Stimulated activated memory B cell treated with anti-CD40 and anti-IgM and Interleukin-4, amounts not matched to agents 10 μg/mL and 1 μg/mL and 100 μg/mL, for 72 hours (primary cell): ENCODE data around the gene EIF2B2.

Experiments
- ATAC-seq: fragments of 150-1000 bp; cut with Tn5 transposase; 2 replicates; pipeline ENCODE4 v1.10.0; 2021
- H3K27ac Mint-ChIP-seq: one replicate; pipeline ENCODE4 v1.8.0; 2022; ENCODE audit warnings: mild to moderate bottlenecking, mixed read lengths
- H3K27me3 Mint-ChIP-seq: one replicate; pipeline ENCODE4 v1.8.0; 2022; ENCODE audit warnings: mixed read lengths
- H3K36me3 Mint-ChIP-seq: one replicate; pipeline ENCODE4 v1.8.0; 2022; ENCODE audit warnings: mixed read lengths
- H3K4me1 Mint-ChIP-seq: one replicate; pipeline ENCODE4 v1.8.0; 2022; ENCODE audit warnings: mixed read lengths
- H3K4me3 Mint-ChIP-seq: one replicate; pipeline ENCODE4 v1.8.0; 2022; ENCODE audit warnings: mild to moderate bottlenecking, moderate library complexity, mixed read lengths
- H3K9me3 Mint-ChIP-seq: one replicate; pipeline ENCODE4 v1.8.0; 2022; ENCODE audit warnings: mixed read lengths

The EIF2B2 gene

GRCh38 chr14:75002392-75003249 lies at the start of gene EIF2B2:
Gene EIF2B2 (plus strand): TSS chr14:75002921. CDS start chr14:75002991, 70 bp downstream.
- Mint-ChIP-seq H3K27ac (peak within 1 kb of the TSS; percentile 90), H3K4me1 (peaks cover 36% of the 10 kb centered on the region), H3K9me3 (no peaks in the 10 kb centered on the region), H3K27me3 (no peaks in the 10 kb centered on the region), H3K4me3 (peak within 1 kb of the TSS; percentile 95), H3K36me3 (peaks cover 29% of the 10 kb centered on the region)
- peak; percentile 99 for ATAC-seq

GRCh38 chr14:74953686-74954085 lies 49.0 kb upstream of the EIF2B2 start:
- no peaks in the 10 kb centered on the region for H3K9me3 Mint-ChIP-seq
- no peaks in the 10 kb centered on the region for H3K4me1 Mint-ChIP-seq
- H3K27me3 Mint-ChIP-seq = peaks cover 23% of the 10 kb centered on the region
- no peak overlapping the region for H3K4me3 Mint-ChIP-seq
- no peak overlapping the region for H3K27ac Mint-ChIP-seq
- H3K36me3 Mint-ChIP-seq = no peaks in the 10 kb centered on the region
- no peak for ATAC-seq

DNA sequence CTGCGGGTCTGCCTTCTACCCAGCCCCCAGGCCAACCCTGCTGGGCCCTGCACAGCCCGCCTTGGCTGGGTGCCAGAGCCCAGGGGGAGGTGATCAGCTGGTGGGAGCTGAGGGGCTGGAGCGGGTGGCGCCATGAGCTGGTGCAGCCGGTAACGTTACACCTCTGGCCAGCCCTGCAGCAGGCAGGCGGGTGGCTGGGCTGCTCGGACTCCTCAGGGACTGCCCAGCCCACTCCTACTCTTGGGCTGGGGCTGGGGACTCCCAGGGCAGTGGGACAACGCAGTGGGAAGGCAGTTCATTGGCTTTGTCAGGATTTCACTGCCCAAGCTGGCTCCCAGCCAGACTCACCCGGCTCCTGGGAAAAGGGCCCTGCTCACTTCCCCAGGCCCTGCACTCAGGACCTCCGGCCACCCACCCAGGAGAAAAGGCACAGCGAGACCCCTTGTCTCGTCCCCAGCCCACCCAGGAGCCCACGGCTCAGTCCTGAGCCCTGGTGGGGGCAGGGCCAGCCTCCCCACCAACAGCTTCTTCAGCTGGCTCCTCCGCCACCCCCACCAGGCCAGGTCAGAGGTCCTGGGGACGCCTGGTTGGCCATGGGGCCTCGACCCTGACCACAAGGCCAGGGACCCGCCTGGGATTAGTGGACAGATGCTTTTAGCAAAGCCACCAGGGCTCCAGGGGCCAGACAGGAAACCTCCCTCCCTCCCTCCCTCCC lies 48.3 kb upstream of the EIF2B2 start:
- no peak for ATAC-seq
- H3K27ac Mint-ChIP-seq = no peak overlapping the region

DNA sequence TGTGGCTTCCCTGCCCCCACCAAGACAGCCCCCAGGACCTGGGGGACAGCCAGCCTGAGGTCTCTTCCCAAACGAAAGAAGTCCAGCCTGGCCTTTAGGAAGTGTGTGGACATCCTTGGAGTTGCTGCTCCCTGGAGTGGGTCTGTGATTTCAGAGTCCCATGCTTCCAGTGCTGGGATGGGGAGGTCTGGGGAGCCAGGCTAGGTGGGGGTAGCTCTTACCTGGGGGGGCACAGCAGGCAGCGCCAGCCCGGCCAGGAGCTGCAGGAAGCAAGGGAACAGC lies 47.8 kb upstream of the EIF2B2 start:
- peak overlapping the region; percentile 50 for H3K4me3 Mint-ChIP-seq
- peaks cover 23% of the 10 kb centered on the region for H3K27me3 Mint-ChIP-seq
- H3K4me1 Mint-ChIP-seq = no peaks in the 10 kb centered on the region
- ATAC-seq = no peak
- no peaks in the 10 kb centered on the region for H3K9me3 Mint-ChIP-seq
- H3K36me3 Mint-ChIP-seq = no peaks in the 10 kb centered on the region
- H3K27ac Mint-ChIP-seq = no peak overlapping the region

More for the DNA sequence above, 48.3 kb upstream of the EIF2B2 start:
- H3K9me3 Mint-ChIP-seq = no peaks in the 10 kb centered on the region
- H3K4me3 Mint-ChIP-seq = no peak overlapping the region
- H3K36me3 Mint-ChIP-seq = no peaks in the 10 kb centered on the region
- no peaks in the 10 kb centered on the region for H3K4me1 Mint-ChIP-seq
- peaks cover 23% of the 10 kb centered on the region for H3K27me3 Mint-ChIP-seq

DNA sequence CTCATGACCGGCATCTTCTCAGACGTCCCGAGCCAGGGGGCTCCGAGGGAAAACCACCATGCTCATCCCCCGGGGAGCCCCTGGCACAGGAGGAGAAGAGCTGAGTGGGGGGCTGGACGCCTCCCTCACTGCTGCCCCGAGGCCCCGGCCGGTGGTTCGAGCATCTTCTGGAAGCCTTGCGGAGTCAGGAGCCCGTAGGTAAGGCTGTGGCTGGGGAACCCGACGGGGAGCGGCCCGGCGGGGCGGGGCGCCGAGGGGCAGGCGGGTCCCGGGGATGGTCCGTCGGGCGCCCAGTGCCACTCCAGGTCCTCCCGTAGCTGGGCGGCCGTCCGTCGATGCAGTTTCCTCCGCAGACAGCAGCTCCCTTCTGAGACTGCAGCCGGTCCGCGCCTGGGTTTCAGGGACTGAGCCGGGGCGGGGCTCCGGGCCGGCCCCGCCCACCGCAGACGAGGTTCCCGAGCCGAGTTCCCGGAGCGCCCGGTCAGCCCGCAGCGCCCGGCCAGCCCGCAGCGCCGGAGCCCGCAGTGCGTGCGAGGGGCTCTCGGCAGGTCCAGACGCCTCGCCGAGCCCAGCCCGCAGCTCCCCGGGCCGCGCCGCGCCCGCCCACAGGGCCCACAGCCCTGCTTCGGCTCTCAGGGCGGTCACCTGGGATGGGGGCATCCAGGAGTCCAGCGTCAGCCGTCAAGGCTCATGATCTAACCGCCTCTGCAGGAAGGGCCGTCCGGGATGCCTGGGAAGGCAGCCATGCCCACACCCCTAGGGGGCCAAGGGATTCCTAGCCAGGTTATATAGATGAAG lies 47.3 kb upstream of the EIF2B2 start, which contains the start of gene PGF:
Gene PGF, minus strand, starts transcription at position 369 of the 798 bp plus-strand sequence. Its CDS starts 355 bp downstream, at position 14.
- H3K4me1 Mint-ChIP-seq = no peaks in the 10 kb centered on the region
- peak; percentile 64 for ATAC-seq
- peaks cover 23% of the 10 kb centered on the region for H3K27me3 Mint-ChIP-seq
- H3K36me3 Mint-ChIP-seq = no peaks in the 10 kb centered on the region
- H3K9me3 Mint-ChIP-seq = no peaks in the 10 kb centered on the region
- no peak within 1 kb of the TSS for H3K27ac Mint-ChIP-seq
- peak within 1 kb of the TSS; percentile 50 for H3K4me3 Mint-ChIP-seq

DNA sequence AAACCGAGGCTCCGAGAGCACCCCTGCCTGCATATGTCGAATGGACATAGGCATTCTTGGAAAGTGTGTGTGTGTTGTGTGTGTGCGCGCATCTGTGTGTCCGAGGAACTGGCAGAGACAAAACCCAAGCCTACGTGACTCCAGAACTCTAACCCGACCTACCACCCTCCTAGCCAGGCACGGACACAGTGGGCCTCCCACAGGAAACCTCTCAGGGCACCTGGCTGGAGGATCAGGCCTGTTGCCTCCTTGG lies 46.8 kb upstream of the EIF2B2 start:
- Mint-ChIP-seq H3K36me3 (no peaks in the 10 kb centered on the region), H3K4me3 (peak overlapping the region; percentile 15), H3K9me3 (no peaks in the 10 kb centered on the region), H3K27me3 (peaks cover 23% of the 10 kb centered on the region), H3K27ac (no peak overlapping the region), H3K4me1 (no peaks in the 10 kb centered on the region)
- no peak for ATAC-seq

DNA sequence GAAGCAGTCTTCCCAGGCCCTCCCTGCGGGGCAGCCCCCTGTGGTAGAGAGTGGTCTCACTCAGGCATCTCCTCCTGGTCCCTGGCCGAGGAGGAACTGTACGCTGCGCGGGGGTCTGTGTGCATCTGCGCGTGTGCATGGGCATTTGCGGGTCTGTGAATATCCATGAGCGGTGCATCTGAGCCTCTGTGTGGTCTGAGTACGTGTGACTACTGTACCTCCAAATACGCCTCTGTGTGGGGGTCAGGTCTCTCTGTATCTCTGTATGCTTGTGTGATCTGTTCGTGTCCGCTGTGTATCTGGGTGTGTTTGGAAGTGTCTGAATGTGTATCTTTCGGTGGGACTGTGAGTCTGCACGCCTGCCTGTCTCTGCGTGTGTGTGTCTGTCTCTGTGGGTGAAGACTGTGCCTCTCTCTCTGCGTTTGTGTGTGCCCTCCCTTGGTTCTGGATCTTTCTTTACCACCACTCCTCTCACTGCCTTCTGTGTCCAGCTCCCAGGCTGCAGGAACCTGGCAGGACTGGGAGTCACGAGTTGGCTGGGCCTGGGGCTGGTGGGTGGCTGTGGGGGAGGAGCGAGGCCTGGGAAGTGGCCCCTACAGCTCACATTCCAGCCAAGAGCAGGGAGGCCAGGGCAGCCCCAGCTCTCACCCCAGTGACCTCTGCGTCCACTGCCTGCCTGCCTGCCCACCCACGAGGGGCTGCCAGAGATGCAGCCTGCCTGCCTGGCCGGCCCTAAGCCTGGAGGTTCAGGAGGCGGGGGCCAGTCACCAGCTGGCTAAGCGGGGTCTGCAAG lies 46.2 kb upstream of the EIF2B2 start:
- Mint-ChIP-seq H3K4me3 (peak overlapping the region; percentile 38), H3K36me3 (no peaks in the 10 kb centered on the region), H3K27me3 (peaks cover 23% of the 10 kb centered on the region), H3K4me1 (no peaks in the 10 kb centered on the region), H3K9me3 (no peaks in the 10 kb centered on the region), H3K27ac (no peak overlapping the region)
- no peak for ATAC-seq

- Mint-ChIP-seq H3K27me3 (peaks cover 6% of the 10 kb centered on the region), H3K27ac (no peak overlapping the region)
Observed at GRCh38 chr14:74959596-74960180, 43.0 kb upstream of the EIF2B2 start.

DNA sequence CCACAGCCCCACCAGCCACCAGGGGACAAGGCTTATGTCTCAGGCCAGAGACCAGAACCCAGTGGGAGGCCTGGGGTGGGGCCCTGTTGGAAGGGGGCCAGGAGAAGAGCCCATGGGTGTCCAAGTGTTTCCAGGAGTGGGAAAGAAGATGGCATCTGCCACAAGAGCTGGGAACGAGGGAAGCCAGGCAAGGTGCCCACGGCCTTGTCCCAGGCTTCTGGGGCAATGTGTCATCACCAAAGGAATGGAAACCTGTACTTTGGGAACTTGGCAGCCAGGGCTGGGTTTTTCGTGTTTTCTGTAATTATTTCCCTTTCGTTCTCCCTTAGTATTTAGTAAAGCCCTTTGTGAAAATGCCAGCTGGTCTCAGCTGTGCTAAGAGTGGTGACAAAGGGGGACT lies 42.0 kb upstream of the EIF2B2 start:
- Mint-ChIP-seq H3K27ac (no peak overlapping the region), H3K36me3 (no peaks in the 10 kb centered on the region), H3K27me3 (peaks cover 6% of the 10 kb centered on the region), H3K9me3 (no peaks in the 10 kb centered on the region), H3K4me1 (peaks cover 24% of the 10 kb centered on the region), H3K4me3 (no peak overlapping the region)
- no peak for ATAC-seq

More at GRCh38 chr14:74959596-74960180, 43.0 kb upstream of the EIF2B2 start:
- Mint-ChIP-seq H3K4me3 (no peak overlapping the region), H3K36me3 (no peaks in the 10 kb centered on the region), H3K9me3 (no peaks in the 10 kb centered on the region), H3K4me1 (peaks cover 24% of the 10 kb centered on the region)
- no peak for ATAC-seq

DNA sequence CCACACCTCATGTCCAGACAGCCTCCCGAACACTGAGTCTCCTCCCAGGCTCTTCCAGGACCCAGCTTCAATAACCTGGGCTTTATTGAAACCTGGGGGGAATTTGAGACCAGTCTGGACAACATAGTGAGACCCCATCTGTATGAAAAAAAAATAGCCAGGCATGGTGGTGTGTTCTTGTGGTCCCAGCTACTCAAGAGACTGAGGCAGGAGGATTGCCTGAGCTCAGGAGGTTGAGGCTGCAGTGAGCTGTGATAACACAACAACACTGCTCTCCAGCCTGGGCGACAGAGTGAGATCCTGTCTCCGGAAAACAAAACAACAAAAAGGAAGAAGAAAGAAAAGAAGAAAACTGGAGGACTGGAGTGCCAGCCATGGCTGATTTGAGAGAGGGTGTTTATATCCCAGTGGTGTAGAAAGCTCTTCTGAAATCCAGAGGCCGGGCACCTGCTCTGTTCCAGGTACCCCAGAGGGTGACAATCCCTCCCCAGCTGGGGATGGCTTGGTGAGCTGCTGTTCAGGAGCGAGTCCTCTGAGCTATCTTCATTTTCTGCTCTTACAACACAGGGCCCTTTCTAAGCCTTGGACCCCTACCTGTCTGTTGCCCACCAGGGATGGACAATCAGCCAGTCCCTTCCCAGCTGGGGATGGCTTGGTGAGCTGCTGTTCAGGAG lies 41.3 kb upstream of the EIF2B2 start:
- no peak for ATAC-seq
- no peak overlapping the region for H3K27ac Mint-ChIP-seq

DNA sequence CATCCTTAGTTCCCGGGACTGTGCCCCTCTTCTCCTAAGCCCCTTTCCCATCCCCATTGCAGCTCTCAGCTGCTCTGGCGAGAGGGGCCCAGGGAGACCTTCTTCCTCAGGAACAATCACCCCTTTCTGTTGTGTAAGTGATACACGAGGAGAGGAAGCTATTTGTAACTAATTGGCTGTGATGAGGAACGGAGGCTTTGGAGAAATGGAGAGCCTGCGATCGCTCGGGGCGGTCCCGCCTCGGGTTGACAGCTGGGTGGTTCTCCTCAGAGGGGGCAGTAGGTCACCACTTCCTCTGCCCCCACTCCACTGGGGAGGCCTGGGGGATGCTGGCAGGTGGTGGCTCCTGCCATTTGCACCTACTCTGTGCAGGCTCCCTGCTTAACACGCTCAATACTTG lies 40.7 kb upstream of the EIF2B2 start:
- Mint-ChIP-seq H3K4me3 (peak overlapping the region; percentile 22), H3K9me3 (no peaks in the 10 kb centered on the region), H3K36me3 (no peaks in the 10 kb centered on the region), H3K4me1 (peaks cover 24% of the 10 kb centered on the region), H3K27me3 (no peaks in the 10 kb centered on the region), H3K27ac (peak overlapping the region; percentile 82)
- ATAC-seq = no peak

More for the DNA sequence above, 41.3 kb upstream of the EIF2B2 start:
- H3K4me3 Mint-ChIP-seq = no peak overlapping the region
- H3K4me1 Mint-ChIP-seq = peaks cover 24% of the 10 kb centered on the region
- H3K27me3 Mint-ChIP-seq = peaks cover 3% of the 10 kb centered on the region
- H3K36me3 Mint-ChIP-seq = no peaks in the 10 kb centered on the region
- no peaks in the 10 kb centered on the region for H3K9me3 Mint-ChIP-seq

DNA sequence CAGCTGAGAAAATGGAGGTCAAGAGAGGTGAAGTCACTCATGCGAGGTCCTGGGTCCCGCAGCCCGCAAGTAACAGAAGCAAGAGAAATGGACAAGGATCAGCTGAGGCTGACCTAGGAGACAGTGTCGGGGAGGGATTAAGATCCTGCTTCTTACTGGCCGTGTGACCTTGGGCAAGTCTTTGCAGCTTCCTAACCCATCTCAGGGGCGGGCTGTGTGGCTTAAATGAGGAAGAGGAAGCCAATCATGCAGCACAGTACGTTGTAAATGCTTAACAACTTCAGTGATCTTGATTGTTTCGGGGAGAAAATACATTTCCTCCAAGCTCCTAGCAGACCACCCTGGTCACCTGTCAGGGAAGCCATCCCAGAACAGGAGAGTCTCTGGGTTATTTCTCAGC lies 40.2 kb upstream of the EIF2B2 start:
- peaks cover 24% of the 10 kb centered on the region for H3K4me1 Mint-ChIP-seq
- H3K4me3 Mint-ChIP-seq = peak overlapping the region; percentile 22
- peak overlapping the region; percentile 82 for H3K27ac Mint-ChIP-seq
- ATAC-seq = peak; percentile 69
- no peaks in the 10 kb centered on the region for H3K27me3 Mint-ChIP-seq
- H3K36me3 Mint-ChIP-seq = no peaks in the 10 kb centered on the region
- no peaks in the 10 kb centered on the region for H3K9me3 Mint-ChIP-seq

GRCh38 chr14:74963178-74963704 lies 39.5 kb upstream of the EIF2B2 start:
- peak overlapping the region; percentile 22 for H3K4me3 Mint-ChIP-seq
- H3K27me3 Mint-ChIP-seq = no peaks in the 10 kb centered on the region
- no peaks in the 10 kb centered on the region for H3K36me3 Mint-ChIP-seq
- ATAC-seq = peak; percentile 64
- H3K4me1 Mint-ChIP-seq = peaks cover 24% of the 10 kb centered on the region
- H3K27ac Mint-ChIP-seq = peak overlapping the region; percentile 82
- no peaks in the 10 kb centered on the region for H3K9me3 Mint-ChIP-seq
